GM20000 (cell line): ENCODE measurements around the gene NFATC1.

Experiments
- DNase-seq: peaks from one replicate; pipeline ENCODE4 v3.0.0; 2012; ENCODE audit warnings: low spot score
- TF ChIP-seq, protein P1 (sequence below): IDR thresholded peaks from 2 replicates; pipeline ENCODE4 v1.5.1; 2012; ENCODE audit warnings: mild to moderate bottlenecking, control low read depth; ENCODE audit errors: extremely low read depth, missing control alignments

NFATC1 gene

DNA sequence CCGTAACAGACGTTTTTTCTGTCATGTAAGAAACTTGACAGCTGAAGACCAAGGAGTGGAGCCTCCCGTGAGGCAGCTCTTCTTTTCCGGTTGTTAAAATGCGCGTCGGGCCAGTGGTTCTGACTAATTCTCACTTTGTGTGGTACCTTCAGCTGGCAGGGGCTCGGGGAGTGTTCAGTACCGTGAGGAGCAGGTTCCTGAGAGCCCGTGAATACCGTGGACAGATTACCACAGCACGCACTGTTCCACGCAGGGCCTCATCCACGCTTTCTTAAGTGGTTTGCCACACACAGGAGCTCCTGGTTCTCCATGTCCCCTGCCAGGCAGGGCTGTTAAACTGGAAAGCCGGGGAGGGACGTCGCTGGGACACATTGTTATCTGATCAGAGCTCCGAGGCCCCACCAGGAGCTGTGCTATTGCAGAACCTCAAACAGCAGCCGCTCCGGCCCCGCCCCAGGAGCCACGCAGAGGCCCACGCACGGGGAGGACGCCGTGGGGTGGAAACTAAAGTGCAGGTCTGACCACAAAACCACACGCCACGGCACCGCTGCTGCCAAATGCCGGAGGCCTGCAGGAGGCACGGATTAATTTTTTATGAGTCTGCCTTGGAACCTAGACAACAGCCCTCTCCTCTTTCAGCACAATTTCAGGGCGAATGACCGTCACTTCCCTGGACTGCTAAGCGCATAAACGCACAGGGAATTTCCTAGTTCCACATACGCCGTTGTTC lies 43.3 kb downstream of the NFATC1 start:
- TF ChIP-seq, protein P1, sequence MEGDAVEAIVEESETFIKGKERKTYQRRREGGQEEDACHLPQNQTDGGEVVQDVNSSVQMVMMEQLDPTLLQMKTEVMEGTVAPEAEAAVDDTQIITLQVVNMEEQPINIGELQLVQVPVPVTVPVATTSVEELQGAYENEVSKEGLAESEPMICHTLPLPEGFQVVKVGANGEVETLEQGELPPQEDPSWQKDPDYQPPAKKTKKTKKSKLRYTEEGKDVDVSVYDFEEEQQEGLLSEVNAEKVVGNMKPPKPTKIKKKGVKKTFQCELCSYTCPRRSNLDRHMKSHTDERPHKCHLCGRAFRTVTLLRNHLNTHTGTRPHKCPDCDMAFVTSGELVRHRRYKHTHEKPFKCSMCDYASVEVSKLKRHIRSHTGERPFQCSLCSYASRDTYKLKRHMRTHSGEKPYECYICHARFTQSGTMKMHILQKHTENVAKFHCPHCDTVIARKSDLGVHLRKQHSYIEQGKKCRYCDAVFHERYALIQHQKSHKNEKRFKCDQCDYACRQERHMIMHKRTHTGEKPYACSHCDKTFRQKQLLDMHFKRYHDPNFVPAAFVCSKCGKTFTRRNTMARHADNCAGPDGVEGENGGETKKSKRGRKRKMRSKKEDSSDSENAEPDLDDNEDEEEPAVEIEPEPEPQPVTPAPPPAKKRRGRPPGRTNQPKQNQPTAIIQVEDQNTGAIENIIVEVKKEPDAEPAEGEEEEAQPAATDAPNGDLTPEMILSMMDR: no peak
- DNase-seq: no peak

DNA sequence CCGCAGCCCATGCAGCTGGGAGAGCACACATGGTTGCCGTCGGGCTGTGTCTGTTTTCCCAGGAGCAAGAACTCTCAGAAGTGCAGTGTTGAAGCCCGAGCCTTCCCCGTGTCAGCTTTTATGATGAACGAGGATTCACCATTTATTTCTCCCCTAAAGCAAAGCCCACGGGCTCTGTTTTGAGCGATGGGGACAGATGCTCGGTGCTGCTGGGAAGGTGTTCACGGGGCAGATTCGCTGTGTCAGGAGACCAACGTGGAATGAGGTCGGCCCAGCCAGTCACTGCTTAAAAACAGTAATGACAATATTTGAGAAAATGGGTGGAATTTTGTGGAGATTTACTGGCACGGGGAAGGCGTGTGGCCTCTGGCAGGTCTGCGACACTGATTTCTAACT lies 43.9 kb downstream of the NFATC1 start:
- no peak for DNase-seq
- TF ChIP-seq, protein P1: no peak

DNA sequence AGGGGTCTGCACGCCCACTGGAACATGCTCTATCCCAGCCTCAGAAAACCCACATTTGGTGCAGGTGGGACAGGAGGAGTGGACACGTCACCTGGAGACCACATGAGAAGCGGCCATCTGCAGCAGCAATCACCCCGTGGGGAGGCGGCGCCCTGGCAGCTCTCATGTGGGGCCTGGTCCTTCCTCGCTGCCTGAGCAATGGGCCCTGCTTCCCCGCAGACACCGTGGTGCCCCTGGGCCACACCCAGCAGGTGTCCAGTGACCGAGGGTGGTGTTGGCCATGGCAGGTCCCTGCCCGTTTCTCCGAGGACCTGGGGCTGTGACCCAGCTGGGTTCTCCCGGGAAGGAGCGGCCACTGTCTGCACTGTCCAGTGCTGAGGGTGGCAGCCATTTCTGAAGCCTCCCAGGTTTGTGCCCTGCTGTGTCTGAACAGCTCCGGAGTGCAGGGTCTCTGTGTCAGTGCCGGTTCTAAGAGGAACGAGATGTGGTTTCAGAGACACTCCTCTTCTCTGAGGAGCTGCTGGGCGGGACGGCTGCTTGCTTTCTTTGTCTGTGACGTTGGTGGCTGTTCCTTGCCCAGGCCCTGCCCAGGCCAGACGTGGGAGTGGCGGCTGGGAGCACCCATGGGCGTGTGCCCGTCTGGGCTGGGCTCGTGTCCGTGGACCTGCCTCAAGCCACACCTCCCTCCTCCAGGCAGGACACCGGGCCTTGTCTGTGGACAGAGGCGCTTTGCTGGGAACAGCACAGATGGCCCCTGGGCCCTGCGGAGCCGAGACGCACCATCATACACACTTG lies 44.8 kb downstream of the NFATC1 start:
- no peak for DNase-seq
- TF ChIP-seq, protein P1: no peak

DNA sequence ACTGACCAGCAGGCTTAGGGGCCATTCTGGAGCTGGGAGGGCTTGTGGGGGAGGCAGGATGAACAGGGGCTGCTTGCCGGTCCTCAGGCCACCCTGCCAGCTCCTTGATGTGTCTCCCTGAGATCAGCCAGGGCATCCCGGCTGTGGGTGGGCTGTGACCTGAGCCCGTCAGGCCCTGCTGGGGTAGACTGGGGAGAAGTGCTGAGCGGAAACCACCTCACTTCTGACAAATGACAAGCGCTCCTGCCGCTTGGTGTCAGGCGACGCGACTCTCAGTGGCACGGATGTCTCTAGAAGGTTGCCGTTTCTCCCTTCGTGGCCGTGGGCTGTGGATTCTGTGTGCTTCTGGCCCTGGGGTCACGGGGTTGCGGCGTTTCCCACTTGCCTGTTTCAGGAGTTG lies 45.7 kb downstream of the NFATC1 start:
- TF ChIP-seq, protein P1: no peak

DNA sequence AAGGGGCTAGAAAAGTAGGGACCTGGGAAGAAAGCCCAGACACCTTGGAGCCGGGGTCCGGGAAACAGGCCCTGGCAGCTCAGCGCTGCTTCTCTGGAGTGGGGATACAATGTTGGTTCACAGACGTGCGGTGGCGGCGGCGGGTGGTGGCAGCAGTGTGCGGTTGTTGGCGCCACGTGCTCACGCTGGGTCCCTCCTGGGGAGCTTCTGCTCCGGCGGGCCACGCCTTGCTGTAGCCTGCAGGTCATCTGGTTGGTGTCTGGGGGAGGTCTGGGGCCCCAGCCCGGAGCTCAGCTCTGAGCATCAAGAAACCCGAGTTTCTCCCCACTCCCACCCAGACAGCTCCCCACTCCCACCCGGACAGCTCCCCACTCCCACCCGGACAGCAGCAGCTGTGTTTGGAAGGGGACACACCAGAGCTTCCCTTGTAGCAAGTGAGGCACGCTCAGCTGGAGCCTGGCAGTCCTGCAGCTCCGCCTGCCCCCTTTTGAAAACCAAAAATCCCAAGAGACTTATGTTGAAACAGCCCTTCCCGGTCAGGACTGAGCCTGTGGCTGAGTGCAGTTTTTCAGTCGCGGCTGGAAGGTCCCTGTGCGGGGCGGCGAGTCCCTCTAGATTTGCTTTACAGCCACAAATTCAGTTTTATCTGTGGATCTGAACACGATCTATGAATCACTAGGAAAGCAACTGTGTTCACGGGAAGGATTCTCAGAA lies 46.9 kb downstream of the NFATC1 start:
- DNase-seq: no peak
- TF ChIP-seq, protein P1: no peak

More for the DNA sequence above, 45.7 kb downstream of the NFATC1 start:
- DNase-seq: no peak

DNA sequence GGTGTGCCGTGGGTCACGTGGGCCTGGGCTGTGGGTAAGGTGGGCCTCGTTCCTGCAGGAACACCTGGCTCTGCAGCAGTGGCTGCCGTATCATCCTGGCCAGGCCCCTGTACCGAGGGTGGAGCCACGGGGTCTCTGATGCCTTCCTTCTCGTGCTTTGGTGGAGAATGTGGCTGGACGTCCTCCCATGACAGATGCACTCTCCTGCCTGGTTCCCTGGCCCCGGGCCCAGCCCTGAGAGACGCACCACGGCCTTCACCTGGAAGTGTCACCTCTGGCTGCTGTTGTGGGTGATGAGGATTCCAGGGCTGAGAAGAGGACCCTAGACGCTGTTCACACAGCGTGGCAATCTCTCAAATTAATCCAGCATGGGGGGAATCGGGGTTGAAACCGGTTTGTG lies 49.5 kb downstream of the NFATC1 start:
- no peak for DNase-seq
- TF ChIP-seq, protein P1: no peak
